Smooth muscle cell (in vitro differentiated cells): ENCODE data around the gene BLZF1. TPM values are rescaled to one million over a fixed set of nuclear protein-coding genes. Genes with fewer than 3 reads are reported as not detected.
A peak's percentile ranks its signal among the peaks of the same experiment; 100 is the strongest.

Source experiments
- DNase-seq: peaks from one replicate; lab custom pipeline; 2025; ENCODE audit not compliant: unreplicated experiment; lab: John Stamatoyannopoulos, UW
- H2AFZ ChIP-seq: fragments of 200-600 bp; sonication (generic); 2 replicates; pipeline ENCODE4 v1.6.0; 2016; ENCODE audit warnings: antibody characterized with exemption, low read depth, mild to moderate bottlenecking
- H3F3A ChIP-seq: fragments of 200-600 bp; sonication (generic); 2 replicates; pipeline ENCODE4 v1.6.0; 2017; ENCODE audit warnings: antibody characterized with exemption, low read depth
- H3K27ac ChIP-seq: fragments of 200-600 bp; sonication (generic); 2 replicates; pipeline ENCODE4 v1.5.1; 2016; ENCODE audit warnings: low read depth, mild to moderate bottlenecking
- H3K27me3 ChIP-seq: fragments of 200-600 bp; sonication (generic); 2 replicates; pipeline ENCODE4 v1.6.1; 2016; ENCODE audit warnings: low read depth, mild to moderate bottlenecking
- H3K36me3 ChIP-seq: fragments of 200-600 bp; sonication (generic); 2 replicates; pipeline ENCODE4 v1.5.1; 2016; ENCODE audit warnings: low read depth
- H3K4me1 ChIP-seq: fragments of 200-600 bp; sonication (generic); 2 replicates; pipeline ENCODE4 v1.5.1; 2016; ENCODE audit warnings: low read depth
- H3K4me2 ChIP-seq: fragments of 200-600 bp; sonication (generic); 2 replicates; pipeline ENCODE4 v1.6.0; 2016; ENCODE audit warnings: mild to moderate bottlenecking
- H3K4me3 ChIP-seq: fragments of 200-600 bp; sonication (generic); 2 replicates; pipeline ENCODE4 v1.5.1; 2016; ENCODE audit warnings: mild to moderate bottlenecking
- H3K79me2 ChIP-seq: fragments of 200-600 bp; sonication (generic); 2 replicates; pipeline ENCODE4 v1.6.0; 2016; ENCODE audit warnings: low read depth, mild to moderate bottlenecking
- H3K9ac ChIP-seq: fragments of 200-600 bp; sonication (generic); 2 replicates; pipeline ENCODE4 v1.6.0; 2016; ENCODE audit warnings: low read depth
- H3K9me3 ChIP-seq: fragments of 200-600 bp; sonication (generic); replicated peaks from 2 replicates; pipeline ENCODE4 v1.5.1; 2016; ENCODE audit warnings: low read depth
- H4K20me1 ChIP-seq: fragments of 200-600 bp; sonication (generic); 2 replicates; pipeline ENCODE4 v1.6.0; 2016; ENCODE audit warnings: low read depth
- CTCF ChIP-seq: fragments of 200-600 bp; sonication (generic); IDR thresholded peaks from 2 replicates; pipeline ENCODE4 v1.5.1; 2017; ENCODE audit warnings: borderline replicate concordance, mild to moderate bottlenecking, antibody characterized with exemption; ENCODE audit not compliant: insufficient read depth, poor library complexity, severe bottlenecking
- WGBS: methylation state at CpG from one replicate; pipeline ENCODE4 v1.1.7; 2016; ENCODE audit warnings: low lambda C conversion rate; 5-methylcytosine and 5-hydroxymethylcytosine counted together
- polyA plus RNA-seq: library from polyadenylated mRNA; unstranded; fragments of >200 nt; fragmentation: Nextera tagmentation; extraction: Ambion mirVana; gene quantifications from 2 replicates; pipeline ENCODE4 v1.2.1, GENCODE V29; 2016
- total RNA-seq: library from RNA; depleted of rRNA; stranded (reverse); fragments of >200 nt; gene quantifications from 2 replicates; pipeline ENCODE4 v1.2.3, GENCODE V29; 2014

BLZF1 gene
- total and polyA plus RNA-seq, 2 experiments from 2014 or later, result 21.9 to 43.7 TPM

- no peaks in the 10 kb centered on the region for H3K9me3 ChIP-seq
- H3K36me3 ChIP-seq, result no peaks in the 10 kb centered on the region
- H3K9ac ChIP-seq, result no peak overlapping the region
- peaks cover 5% of the 10 kb centered on the region for H3K4me1 ChIP-seq
- no peaks in the 10 kb centered on the region for H4K20me1 ChIP-seq
- H2AFZ ChIP-seq, result no peak overlapping the region
- H3F3A ChIP-seq, result no peaks in the 10 kb centered on the region
- no peak overlapping the region for H3K27ac ChIP-seq
- peak overlapping the region; percentile 39 for H3K4me2 ChIP-seq
- no peaks in the 10 kb centered on the region for H3K27me3 ChIP-seq
- H3K4me3 ChIP-seq, result no peak overlapping the region
- WGBS, result 47% methylated on average over 5 of the region's 5 CpGs
- TF ChIP-seq CTCF, result peak; percentile 89
- H3K79me2 ChIP-seq, result peaks cover 37% of the 10 kb centered on the region
- no peak for DNase-seq
These were observed 19.5 kb upstream of the BLZF1 start for GRCh38 chr1:169348383-169349036.

GRCh38 chr1:169360415-169360814, 7.6 kb upstream of the BLZF1 start:
- Histone ChIP-seq H3K36me3 (no peaks in the 10 kb centered on the region), H3K27ac (no peak overlapping the region), H3K9me3 (no peaks in the 10 kb centered on the region), H2AFZ (no peak overlapping the region), H3K4me1 (peaks cover 5% of the 10 kb centered on the region), H4K20me1 (no peaks in the 10 kb centered on the region), H3K4me3 (no peak overlapping the region), H3F3A (no peaks in the 10 kb centered on the region), H3K4me2 (no peak overlapping the region), H3K9ac (no peak overlapping the region), H3K79me2 (peaks cover 55% of the 10 kb centered on the region), H3K27me3 (no peaks in the 10 kb centered on the region)
- DNase-seq, result no peak
- WGBS, result 94% methylated on average over 1 of the region's 1 CpG
- TF ChIP-seq CTCF, result no peak

- Histone ChIP-seq H4K20me1 (no peaks in the 10 kb centered on the region), H3K9ac (no peak overlapping the region), H3K27ac (no peak overlapping the region), H3F3A (no peaks in the 10 kb centered on the region), H3K9me3 (no peaks in the 10 kb centered on the region), H3K4me2 (no peak overlapping the region), H2AFZ (no peak overlapping the region), H3K4me3 (no peak overlapping the region), H3K27me3 (no peaks in the 10 kb centered on the region), H3K79me2 (peaks cover 64% of the 10 kb centered on the region), H3K4me1 (peaks cover 5% of the 10 kb centered on the region), H3K36me3 (no peaks in the 10 kb centered on the region)
- WGBS, result 95% methylated on average over 7 of the region's 7 CpGs
- TF ChIP-seq CTCF, result no peak
- no peak for DNase-seq
These were observed 6.7 kb upstream of the BLZF1 start for GRCh38 chr1:169361281-169361680.
